Measurements from ENCODE around the gene NGF.
"Not testable (repeated sequence)": the region's sequence is repeated elsewhere in the genome, so short reads cannot be mapped to it uniquely, and the experiment has no call there.

NGF gene

GRCh38 chr1:115332813-115333608 is 5.0 kb downstream of the NGF start:
- DNase-seq: peak; percentile 67

GRCh38 chr1:115331558-115332331 is 6.3 kb downstream of the NGF start:
- no peak for DNase-seq

- DNase-seq: no peak
These were observed 7.5 kb downstream of the NGF start for GRCh38 chr1:115330480-115331013.

GRCh38 chr1:115329965-115330364 is 8.1 kb downstream of the NGF start:
- no peak for DNase-seq

GRCh38 chr1:115327270-115327669 is 10.8 kb downstream of the NGF start:
- DNase-seq: no peak

- no peak for DNase-seq
These were observed 11.6 kb downstream of the NGF start for GRCh38 chr1:115326419-115326818.

GRCh38 chr1:115325874-115326273 is 12.2 kb downstream of the NGF start:
- DNase-seq: no peak

- no peak for DNase-seq
These were observed 13.2 kb downstream of the NGF start for GRCh38 chr1:115324649-115325420.

GRCh38 chr1:115323366-115324004 is 14.6 kb downstream of the NGF start:
- DNase-seq: no peak

GRCh38 chr1:115322631-115323030 is 15.4 kb downstream of the NGF start:
- no peak for DNase-seq

- no peak for DNase-seq
These were observed 17.7 kb downstream of the NGF start for GRCh38 chr1:115320377-115320776.

GRCh38 chr1:115319706-115320105 is 18.3 kb downstream of the NGF start:
- no peak for DNase-seq

- DNase-seq: no peak
These were observed 20.7 kb downstream of the NGF start for GRCh38 chr1:115317101-115318012.

- DNase-seq: no peak
These were observed 23.3 kb downstream of the NGF start for GRCh38 chr1:115314765-115315164.

GRCh38 chr1:115314092-115314491 is 24.0 kb downstream of the NGF start:
- no peak for DNase-seq

- DNase-seq: no peak
These were observed 24.9 kb downstream of the NGF start for GRCh38 chr1:115313182-115313581.

- no peak for DNase-seq
These were observed 25.3 kb downstream of the NGF start for GRCh38 chr1:115312742-115313141.

- DNase-seq: no peak
These were observed 26.5 kb downstream of the NGF start for GRCh38 chr1:115311474-115311989.

- DNase-seq: no peak
These were observed 27.2 kb downstream of the NGF start for GRCh38 chr1:115310581-115311473.

- not testable (repeated sequence) for DNase-seq
These were observed 28.5 kb downstream of the NGF start for GRCh38 chr1:115309504-115309903.

All from inflammatory macrophage treated with lipopolysaccharide for 4 hours (primary cell).